Stimulated activated CD8-positive, alpha-beta memory T cell treated with anti-CD3 and anti-CD28 coated beads, Interleukin-12 subunit alpha, Interleukin-12 subunit beta, amount 100 ng/mL, for 24 hours (primary cell): ENCODE measurements around the gene ZNF385D.

Source experiments
- DNase-seq: peaks from one replicate; pipeline ENCODE4 v3.0.0-alpha.2; 2020; ENCODE audit errors: extremely low read depth

The ZNF385D gene, protein sequence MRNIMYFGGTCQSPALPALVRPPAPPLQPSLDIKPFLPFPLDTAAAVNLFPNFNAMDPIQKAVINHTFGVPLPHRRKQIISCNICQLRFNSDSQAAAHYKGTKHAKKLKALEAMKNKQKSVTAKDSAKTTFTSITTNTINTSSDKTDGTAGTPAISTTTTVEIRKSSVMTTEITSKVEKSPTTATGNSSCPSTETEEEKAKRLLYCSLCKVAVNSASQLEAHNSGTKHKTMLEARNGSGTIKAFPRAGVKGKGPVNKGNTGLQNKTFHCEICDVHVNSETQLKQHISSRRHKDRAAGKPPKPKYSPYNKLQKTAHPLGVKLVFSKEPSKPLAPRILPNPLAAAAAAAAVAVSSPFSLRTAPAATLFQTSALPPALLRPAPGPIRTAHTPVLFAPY

DNA sequence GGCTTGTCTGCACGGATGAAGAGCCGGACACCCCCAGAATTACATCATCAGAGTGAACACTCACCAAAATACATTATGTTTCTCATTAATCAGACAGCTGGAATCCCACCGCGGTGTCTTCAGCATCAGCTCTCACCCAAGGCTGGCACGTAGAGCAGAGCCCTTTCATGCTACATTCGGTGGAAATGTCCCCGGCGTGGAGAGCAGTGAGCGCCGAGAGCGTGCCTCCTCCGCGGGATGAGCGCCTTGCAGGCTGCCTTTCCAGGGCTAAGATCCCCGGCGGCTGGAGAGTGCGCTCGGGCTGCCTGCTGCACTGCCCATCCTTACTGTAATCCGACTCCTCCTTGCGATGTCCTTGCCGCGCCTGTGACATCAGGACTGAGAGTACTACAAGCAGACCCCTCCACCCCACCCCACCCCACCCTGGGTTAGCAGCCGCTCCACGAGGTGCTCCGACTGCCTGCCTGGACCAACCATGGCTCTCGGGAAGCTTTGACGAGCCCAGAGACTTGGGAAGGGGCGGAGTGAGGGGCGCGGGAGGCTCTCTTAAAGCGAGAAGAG, at the start of gene ZNF385D:
ZNF385D (minus strand) TSS at position 380 of the 561 bp plus-strand sequence; CDS start at position 86, 294 bp downstream.
- no peak for DNase-seq

DNA sequence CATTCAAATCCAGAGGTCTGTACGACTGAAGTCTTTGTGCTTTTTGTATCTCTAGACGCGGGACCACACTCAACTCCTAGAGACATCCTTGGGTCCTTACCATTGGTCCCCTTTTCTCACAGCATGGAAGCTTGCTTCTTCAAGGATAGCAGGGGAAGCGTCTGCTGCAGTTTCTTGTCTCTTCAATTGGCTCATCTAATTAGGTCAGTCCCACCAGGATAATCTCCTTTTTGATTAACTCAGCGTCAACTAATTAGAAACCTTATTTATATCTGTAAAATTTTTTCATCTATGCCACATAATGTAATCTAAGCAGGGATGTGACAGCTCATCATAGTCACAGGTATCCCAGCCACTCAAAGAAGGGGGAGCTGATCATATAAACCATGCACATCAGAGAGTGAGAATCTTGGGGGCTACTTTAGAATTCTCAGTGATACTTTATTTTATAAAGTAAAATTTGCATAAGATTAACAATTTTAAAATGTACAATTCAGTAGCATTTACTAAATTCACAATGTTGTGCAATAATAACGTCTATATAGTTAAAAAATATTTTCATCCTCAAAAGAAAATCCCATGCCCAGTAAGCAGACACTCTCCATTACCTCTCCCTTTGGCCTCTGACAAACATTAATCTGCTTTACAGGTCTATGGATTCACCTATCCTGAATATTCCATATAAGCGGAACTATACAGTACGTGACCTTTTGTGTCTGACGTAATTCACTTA, 47.5 kb upstream of the ZNF385D start:
- no peak for DNase-seq

DNA sequence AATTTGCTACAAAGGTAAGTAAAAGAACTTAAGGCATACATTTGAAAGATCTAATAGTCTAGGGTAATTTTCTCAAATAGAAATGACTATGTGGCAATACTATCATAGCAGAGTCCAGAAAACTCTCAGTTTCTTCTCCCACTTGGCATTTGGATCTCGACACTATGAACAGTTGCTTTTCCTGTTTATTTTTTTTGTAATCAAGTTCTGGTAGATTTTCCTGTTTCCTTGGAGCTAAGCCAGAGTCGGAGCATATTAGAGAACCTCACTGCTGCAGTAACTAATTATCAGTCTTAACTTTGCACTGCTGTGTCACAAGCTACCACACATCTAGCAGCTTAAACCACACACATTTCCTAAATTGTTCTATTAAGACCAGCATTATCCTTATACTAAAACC, 44.9 kb upstream of the ZNF385D start:
- DNase-seq, result no peak

DNA sequence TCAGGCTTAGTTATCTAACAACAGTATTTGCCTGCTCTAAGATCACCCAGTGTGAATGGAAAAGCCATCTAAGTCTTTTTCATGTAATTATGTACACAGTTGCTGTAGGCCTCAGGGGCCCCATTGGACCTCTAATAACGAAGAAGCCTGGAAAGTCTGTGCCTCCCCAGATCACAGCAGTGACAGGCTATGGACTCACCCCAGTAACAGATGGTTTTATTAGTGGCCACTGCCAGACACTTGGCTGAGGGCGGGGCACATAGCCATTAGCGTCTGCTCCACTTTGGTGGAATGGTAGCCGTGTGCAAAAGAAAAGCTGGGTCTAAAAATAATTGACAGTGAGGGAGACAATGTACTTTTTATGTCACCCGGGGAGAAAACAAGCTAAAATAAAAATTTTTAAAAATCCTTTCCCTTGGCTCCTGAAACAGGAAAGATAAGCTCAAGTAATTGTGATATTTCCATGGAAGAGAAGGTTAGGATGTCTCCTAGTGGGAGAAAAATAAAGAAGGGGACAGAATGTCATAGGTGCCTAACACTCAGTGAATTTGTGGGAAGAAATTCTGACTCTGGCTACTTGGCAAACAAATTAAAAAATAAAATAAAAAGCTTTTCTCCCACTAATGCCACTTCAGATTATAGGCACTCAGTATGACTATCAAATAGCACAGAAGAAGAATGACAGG, 44.3 kb upstream of the ZNF385D start:
- DNase-seq, result no peak

DNA sequence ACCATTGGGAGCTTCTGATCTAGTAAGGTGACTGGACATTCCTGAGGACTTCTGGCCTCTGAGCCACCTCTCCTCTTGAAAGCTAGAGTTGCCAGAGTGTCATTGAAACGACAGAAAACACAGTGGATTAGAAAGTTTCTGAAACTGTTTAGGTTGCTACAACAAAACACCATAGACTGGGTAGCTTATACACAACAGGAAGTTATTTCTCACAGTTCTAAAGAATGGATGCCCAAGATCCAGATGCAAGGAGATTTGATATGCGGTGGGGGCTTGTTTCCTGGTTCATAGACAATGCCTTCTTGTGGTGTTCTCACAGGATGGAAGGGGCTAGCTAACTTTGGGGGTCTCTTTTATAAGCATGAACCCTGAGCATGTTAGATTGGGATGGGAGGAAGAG, 43.3 kb upstream of the ZNF385D start:
- no peak for DNase-seq

DNA sequence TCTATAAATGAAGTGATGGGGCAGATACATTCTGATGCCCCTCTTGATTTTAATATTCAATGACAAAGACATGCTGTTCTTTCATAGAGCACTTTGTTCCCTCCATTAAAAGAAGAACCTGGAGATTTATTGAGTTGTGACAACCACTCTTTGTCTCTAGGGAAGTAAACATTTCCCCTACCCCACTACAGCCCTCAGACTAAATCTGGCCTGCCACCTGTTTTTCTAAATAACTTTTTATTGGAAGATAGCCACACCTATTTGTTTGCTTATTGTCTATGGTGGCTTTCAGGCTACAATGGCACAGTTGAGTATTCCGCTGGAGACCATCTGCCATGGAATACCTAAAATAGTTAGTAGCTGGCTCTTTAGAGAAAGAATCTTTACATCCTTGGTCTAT, 41.2 kb upstream of the ZNF385D start:
- no peak for DNase-seq

DNA sequence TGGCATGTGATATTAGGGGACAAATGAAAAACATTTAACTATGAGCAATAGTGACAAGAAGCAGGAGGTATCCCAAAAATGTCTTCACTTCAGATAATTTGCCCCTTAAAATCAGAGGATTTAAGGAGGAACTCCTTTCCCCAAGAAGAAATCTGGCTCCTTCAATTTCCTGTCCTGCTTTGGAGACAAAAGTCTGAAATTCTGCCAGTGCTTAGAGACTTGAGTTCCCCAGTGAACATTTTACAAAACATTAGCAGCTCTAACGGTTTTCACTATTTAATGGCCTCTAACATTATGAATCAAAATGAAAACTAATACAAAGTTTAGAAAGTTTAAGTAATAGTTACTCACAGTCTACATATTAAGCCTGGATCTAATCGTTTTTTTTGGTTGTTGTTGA, 40.3 kb upstream of the ZNF385D start:
- DNase-seq, result no peak

DNA sequence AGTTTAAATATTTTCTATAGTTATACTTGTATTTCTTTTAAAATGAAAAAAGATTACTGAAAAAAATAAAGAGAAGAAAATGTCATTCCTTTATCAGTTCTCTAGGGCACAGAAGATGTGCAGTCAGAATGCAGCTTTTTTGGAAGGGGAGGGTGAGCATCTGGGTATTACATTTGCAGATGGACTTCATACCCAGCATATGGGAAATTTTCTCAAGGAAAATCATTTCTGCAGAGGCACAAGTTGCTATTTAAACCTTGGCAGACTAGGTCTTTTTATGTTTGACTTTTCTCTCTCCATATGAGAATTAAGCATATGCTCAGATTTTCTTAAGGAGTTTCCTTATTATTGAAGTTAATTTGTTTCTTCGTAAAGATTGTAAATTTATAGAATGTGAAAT, 39.5 kb upstream of the ZNF385D start:
- DNase-seq, result no peak

DNA sequence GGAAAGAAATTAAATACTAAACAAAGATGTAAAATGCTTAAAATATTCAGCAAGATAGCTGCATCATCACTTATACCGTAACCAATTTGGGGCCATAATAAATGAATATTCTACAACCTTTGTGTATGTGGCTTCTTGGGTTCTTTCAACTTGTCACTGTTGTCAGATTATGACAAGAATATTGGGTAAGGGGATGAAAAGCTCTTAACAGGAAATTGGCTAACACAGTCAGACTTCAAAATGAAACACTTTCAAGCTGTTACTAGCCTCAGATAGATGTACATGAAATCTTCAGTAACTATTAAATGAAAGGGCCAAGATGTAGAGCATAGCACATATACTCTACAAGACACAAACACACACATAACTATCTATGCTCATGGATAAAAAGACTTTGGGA, 38.7 kb upstream of the ZNF385D start:
- no peak for DNase-seq

DNA sequence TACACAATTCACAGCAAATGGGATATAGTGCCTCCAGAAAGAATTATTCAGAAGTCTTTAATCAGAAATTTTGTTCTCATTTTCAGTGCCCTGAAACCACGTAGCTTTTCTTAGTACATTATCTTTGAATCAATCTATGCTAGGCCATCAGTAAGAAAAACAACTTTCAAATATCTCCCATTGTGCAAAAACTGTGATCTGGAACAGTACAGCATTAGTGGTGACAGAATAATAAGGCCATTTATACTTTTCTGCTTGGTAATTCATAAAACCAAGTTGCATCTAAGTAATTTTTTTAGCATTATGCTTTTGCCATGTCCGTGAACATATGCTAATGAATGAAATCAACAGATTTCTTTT, 35.4 kb upstream of the ZNF385D start:
- no peak for DNase-seq

DNA sequence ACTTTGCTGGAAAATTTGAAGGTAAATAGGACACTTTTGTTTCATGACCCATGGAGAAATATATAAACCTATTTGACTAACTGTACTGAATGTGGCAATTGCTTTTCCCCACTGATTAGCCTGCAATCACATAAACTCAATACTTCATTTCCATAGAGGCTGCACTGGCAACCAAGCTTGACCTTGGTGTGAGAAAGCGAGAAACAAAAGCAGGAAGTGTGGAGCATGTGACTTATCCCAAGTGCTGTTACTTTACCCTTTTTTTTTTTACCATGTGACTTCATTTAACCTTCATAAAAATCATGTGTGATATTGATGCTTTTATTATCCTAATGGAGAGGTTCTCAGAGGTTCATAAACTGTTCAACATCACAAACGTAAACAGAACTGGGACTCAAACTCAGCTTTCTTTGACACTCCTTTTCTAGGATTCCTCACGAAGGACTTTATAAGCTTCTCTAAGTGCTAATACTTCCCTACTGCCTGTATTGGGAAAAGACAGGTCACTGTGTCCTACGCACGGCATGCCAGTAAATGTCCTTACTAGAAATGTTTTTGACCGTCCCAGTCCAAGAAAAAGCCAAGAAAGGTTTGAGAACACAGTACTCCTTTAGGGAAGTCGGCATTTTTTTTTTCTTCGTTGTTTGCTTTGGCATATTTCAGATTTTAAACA, 34.9 kb upstream of the ZNF385D start:
- no peak for DNase-seq

DNA sequence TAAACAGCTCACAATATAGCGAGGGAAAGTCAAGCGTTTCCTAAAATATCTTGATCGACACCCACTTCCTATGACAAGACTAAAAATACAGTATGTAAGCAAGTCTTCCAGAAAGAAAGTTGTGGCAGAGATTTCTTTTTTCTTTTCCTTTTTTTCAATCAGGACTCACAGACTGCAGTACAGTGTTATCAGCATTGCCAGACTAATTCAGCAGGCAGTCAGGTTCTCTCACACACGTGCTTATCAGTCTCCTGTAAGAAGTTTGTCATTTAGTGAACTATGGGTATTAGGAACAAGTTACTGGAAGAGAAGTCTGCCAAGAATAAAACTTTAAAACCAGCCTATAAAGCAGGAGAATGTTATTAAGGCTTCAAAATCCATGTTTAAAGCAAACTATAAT, 32.8 kb upstream of the ZNF385D start:
- no peak for DNase-seq

DNA sequence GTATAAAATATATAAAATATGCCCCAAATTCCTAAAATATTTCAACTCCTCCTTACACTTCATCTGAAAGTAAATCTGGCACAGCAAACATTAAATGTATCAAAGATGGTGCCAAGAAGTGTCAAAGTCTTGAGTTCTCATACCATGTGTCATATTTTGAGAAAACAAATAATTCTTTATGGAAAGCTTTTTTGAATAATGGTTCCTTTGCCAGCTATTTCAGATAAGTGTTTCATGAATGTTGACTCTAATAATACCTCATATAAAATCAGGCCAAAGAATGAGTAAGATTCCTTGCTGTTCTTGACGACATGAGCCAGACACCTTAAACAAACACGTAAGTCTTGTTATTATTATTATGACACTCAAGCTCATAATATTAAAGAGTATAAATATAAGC, 30.3 kb upstream of the ZNF385D start:
- no peak for DNase-seq

DNA sequence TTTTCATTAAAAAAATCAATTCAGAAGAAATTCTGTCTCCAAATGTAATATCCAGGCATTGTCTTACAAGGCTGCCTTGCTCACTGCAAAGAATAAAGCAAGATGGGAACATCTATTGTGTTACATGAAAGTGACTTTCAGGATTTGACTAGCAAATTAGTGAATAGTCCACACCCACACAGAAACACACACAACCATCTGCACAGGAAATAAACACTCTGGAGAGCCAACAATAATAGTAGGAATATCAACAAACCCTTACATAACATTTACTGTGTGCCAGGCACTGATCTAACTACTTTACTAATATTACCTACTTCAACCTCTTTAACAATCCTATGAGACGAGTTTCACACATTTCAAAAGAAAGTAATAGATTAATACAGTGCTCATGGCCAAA, 28.9 kb upstream of the ZNF385D start:
- DNase-seq, result no peak

DNA sequence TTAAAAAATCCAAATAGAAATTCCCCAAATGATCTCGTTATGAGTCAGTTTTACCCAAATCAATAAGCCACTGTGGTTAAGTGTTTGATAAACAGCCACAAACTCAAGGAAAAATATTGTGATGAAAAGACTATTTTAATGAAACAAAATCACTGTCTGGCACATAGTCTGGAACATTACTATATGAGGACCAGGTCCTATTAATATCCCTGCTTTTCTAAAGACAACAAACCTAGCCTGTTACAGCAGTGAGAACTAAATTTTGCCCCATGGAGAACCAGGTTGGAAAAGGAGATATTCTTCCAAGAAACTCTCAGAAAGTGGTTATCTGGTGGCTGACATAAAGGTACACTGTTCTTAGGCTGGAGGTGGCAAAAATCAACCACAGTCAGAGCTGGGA, 27.7 kb upstream of the ZNF385D start:
- no peak for DNase-seq

DNA sequence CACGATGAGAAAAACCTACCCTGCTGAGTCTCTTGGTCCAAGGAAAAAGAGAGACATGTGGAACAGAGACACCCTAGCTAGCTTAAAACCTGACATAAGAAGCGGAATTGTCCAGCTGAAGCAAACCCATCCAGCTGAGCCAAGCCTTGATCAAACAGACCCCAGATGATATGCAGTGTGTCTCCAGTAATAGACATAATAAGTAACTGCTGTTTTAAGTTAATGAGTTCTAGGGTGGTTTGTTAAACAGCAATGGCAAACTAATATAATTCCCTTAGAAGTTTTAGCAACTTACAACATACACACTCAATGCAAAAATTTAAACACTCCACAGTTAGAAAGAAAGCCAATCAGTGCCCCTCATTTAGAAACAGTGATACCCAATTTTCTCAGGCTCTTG, 26.8 kb upstream of the ZNF385D start:
- DNase-seq, result no peak

DNA sequence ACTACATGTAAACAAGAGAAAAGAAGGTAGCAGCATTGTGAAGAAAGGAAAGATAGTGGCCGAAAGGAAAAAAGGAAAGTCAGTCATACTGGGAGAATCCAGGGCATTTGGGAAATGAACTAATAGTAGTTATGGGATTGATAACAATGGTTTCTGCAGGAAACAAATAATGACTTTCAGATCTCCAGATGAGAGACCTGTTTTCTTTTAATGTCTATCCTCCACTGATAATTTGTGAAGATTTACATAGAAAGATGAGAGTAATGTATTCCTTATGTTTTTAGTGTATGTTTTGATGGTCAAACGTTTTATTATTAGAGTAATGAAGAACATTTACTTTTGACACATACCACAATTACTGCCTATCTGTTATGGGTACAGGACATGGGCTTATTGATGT, 15.0 kb upstream of the ZNF385D start:
- DNase-seq, result no peak

DNA sequence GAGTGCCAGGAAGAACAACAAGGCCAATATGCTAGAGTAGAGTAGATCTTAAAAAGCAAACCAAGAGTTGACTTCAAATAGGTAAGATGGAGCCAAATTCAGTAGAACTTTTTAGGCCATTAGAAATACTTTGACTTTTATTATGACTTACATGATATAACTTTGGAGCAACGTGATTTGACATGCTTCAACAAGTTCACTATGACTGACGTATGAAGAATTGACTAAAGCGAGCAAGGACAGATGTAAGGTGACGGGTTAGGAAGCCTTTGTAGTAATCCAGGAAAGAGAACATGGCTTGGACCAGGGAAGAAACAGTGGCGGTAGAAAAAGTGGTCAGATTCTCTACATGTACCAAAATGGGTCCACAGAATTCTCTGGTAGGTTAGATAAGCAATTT, 4.9 kb upstream of the ZNF385D start:
- no peak for DNase-seq

DNA sequence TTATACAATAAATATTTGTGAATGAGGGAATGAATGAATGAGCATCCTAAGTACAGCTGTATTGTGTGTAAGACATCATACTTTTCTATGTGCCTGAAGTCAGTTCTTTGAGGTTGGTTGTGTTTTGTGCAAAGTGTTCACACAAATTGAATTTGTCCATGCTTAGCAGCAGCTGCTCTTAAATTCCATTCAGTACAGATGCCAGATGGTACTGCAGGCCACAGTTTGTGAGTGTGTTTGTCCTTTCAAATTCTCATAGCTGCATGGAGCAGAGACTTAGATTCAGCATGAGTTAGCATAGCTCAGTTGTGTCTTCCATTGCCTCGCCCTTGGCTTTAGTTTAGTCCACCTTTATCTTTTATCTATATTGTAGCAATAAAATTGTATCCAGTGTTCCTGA, 3.8 kb upstream of the ZNF385D start:
- no peak for DNase-seq

DNA sequence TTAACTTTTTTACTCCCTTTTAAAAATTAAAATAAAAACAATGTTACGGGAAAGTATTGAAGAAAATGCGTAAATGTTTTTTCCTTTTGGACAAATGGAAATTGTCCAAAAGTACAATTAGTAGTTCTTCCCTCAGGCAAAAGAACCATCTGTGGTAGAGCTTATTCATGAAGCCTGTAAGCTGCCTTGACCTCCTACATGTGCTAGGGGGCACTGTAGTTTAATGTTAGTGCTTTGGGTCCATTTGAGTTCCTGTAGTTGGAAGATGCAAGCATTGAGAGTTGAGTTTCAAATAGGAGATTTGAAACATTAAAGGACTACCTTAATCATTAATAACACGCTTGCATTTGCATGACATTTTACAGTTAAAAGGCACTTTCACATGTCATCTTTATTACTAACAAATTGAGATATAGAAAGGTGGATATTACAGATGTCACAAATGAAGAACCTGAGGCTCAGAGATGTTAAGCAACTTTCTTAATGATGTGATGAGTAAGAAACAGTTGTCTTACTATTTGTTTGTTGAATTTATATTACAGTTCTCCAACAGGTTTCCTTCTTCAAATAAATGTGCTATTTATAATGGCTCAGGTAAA, 1.8 kb upstream of the ZNF385D start:
- DNase-seq, result no peak

DNA sequence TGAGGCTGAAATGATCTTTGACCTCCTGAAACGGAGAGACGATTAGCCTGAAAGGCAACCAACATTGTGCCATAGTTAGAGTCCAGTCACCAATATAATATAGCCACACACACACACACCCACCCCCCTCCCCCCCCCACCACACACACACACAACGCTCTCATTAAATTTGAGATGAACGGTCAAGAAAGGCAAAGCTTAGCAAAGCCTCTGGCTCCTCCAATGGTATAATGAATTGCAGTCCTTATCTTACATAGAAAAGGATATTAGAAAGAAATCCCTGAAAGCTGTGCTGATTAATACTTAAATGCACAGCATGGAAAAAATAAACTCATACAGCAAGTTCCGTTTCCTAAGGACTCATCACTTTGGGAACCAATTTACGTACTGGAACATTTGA, 876 bp upstream of the ZNF385D start:
- no peak for DNase-seq
